ENCODE data around the gene GALNT17.

GALNT17 gene

GRCh38 chr7:71132127-71132376 lies at the start of gene GALNT17:
Gene GALNT17, plus strand, starts transcription at chr7:71132144.
- DNase-seq: no peak

- no peak for DNase-seq
Observed at GRCh38 chr7:71095266-71095860, 36.6 kb upstream of the GALNT17 start.

- no peak for DNase-seq
Observed at GRCh38 chr7:71096351-71096750, 35.6 kb upstream of the GALNT17 start.

GRCh38 chr7:71106226-71106625 lies 25.7 kb upstream of the GALNT17 start:
- no peak for DNase-seq

- no peak for DNase-seq
Observed at GRCh38 chr7:71112436-71112835, 19.5 kb upstream of the GALNT17 start.

- DNase-seq: no peak
Observed at GRCh38 chr7:71120096-71120495, 11.8 kb upstream of the GALNT17 start.

- no peak for DNase-seq
Observed at GRCh38 chr7:71129126-71129525, 2.8 kb upstream of the GALNT17 start.

- no peak for DNase-seq
Observed at GRCh38 chr7:71130031-71130679, 1.8 kb upstream of the GALNT17 start.

GRCh38 chr7:71131256-71132126 lies 453 bp upstream of the GALNT17 start:
- DNase-seq: no peak

- DNase-seq: no peak
Observed at GRCh38 chr7:71132377-71133231, 660 bp downstream of the GALNT17 start.

GRCh38 chr7:71133232-71133622 lies 1.3 kb downstream of the GALNT17 start:
- no peak for DNase-seq

- no peak for DNase-seq
Observed at GRCh38 chr7:71133856-71134255, 1.9 kb downstream of the GALNT17 start.

GRCh38 chr7:71135116-71135515 lies 3.2 kb downstream of the GALNT17 start:
- no peak for DNase-seq

GRCh38 chr7:71135663-71136062 lies 3.7 kb downstream of the GALNT17 start:
- no peak for DNase-seq

GRCh38 chr7:71137479-71137878 lies 5.5 kb downstream of the GALNT17 start:
- DNase-seq: no peak

- DNase-seq: no peak
Observed at GRCh38 chr7:71140264-71140663, 8.3 kb downstream of the GALNT17 start.

- no peak for DNase-seq
Observed at GRCh38 chr7:71144963-71145362, 13.0 kb downstream of the GALNT17 start.

GRCh38 chr7:71145906-71146901 lies 14.3 kb downstream of the GALNT17 start:
- DNase-seq: no peak

- DNase-seq: no peak
Observed at GRCh38 chr7:71148098-71148497, 16.2 kb downstream of the GALNT17 start.

GRCh38 chr7:71155236-71155635 lies 23.3 kb downstream of the GALNT17 start:
- no peak for DNase-seq

- DNase-seq: no peak
Observed at GRCh38 chr7:71157757-71158156, 25.8 kb downstream of the GALNT17 start.

GRCh38 chr7:71165708-71166107 lies 33.8 kb downstream of the GALNT17 start:
- DNase-seq: no peak

Measured in NCI-H226 (cell line).